PFSK-1 (cell line): ENCODE data around the gene PEX7.

Experiments used
- POLR2AphosphoS5 ChIP-seq: IDR thresholded peaks from 2 replicates; pipeline ENCODE4 v1.6.1; 2012; ENCODE audit warnings: low read depth, mild to moderate bottlenecking, control low read depth, low read length, moderate library complexity
- SIN3A ChIP-seq: IDR thresholded peaks from 2 replicates; pipeline ENCODE4 v1.6.1; 2012; ENCODE audit warnings: mild to moderate bottlenecking, low read length, moderate library complexity, borderline replicate concordance; ENCODE audit not compliant: insufficient read depth

GRCh38 chr6:136795386-136795785, 27.0 kb upstream of the PEX7 start:
- TF ChIP-seq SIN3A = no peak
- no peak for TF ChIP-seq POLR2AphosphoS5
